Measurements from ENCODE around the gene NR6A1.

NR6A1 gene

DNA sequence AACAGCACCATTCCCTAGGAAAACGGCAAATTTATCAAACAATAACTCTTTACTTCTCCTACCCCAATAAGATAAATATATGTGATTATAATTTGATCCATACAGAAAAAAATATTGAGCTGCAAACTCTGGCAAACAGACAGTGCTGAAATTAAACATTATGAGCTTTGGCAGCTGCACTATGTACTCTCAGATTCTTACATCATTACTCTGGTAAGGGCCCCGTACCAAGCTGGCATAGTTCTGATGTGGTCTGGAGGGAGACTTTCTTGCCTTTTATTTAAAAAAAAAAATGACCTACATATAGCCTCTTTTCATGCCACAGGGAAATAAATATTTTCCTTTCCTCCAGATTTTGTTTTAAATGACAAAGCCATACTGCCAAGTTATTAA, 95.0 kb downstream of the NR6A1 start:
- H3K36me3 ChIP-seq (ENCODE audit: control insufficient read depth, low read length), result peaks cover 30% of the 10 kb centered on the region
- no peak overlapping the region for H3K4me2 ChIP-seq (ENCODE audit: low read length)
- H3K79me2 ChIP-seq (ENCODE audit: control insufficient read depth, low read length), result peaks cover 54% of the 10 kb centered on the region
- no peaks in the 10 kb centered on the region for H3F3A ChIP-seq (ENCODE audit: control insufficient read depth, insufficient read depth)
- no peaks in the 10 kb centered on the region for H3K27me3 ChIP-seq (ENCODE audit: control insufficient read depth, low read length)
- no peaks in the 10 kb centered on the region; the same call in 1 of the 2 replicates for H4K20me1 ChIP-seq (ENCODE audit: control insufficient read depth, insufficient read depth, low read depth, low read length)
- no peak overlapping the region for H3K4me3 ChIP-seq (ENCODE audit: low read length)
- H3K9me2 ChIP-seq (replicated peaks; ENCODE audit: control insufficient read depth, low read length), result no peaks in the 10 kb centered on the region
- H3K4me1 ChIP-seq (ENCODE audit: control insufficient read depth, low read length), result peaks cover 27% of the 10 kb centered on the region
- no peak overlapping the region for H3K27ac ChIP-seq (ENCODE audit: low read depth, low read length)
- TF ChIP-seq, protein P1, sequence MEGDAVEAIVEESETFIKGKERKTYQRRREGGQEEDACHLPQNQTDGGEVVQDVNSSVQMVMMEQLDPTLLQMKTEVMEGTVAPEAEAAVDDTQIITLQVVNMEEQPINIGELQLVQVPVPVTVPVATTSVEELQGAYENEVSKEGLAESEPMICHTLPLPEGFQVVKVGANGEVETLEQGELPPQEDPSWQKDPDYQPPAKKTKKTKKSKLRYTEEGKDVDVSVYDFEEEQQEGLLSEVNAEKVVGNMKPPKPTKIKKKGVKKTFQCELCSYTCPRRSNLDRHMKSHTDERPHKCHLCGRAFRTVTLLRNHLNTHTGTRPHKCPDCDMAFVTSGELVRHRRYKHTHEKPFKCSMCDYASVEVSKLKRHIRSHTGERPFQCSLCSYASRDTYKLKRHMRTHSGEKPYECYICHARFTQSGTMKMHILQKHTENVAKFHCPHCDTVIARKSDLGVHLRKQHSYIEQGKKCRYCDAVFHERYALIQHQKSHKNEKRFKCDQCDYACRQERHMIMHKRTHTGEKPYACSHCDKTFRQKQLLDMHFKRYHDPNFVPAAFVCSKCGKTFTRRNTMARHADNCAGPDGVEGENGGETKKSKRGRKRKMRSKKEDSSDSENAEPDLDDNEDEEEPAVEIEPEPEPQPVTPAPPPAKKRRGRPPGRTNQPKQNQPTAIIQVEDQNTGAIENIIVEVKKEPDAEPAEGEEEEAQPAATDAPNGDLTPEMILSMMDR (IDR thresholded peaks at IDR 0.05; ENCODE audit: low read depth, low read length, poor library complexity, severe bottlenecking), result no peak
- no peak for TF ChIP-seq EZH2phosphoT487 (IDR thresholded peaks at IDR 0.05; ENCODE audit: borderline replicate concordance, low read length)
- no peaks in the 10 kb centered on the region for H3K9me3 ChIP-seq (ENCODE audit: control insufficient read depth, insufficient read depth, low read length)

DNA sequence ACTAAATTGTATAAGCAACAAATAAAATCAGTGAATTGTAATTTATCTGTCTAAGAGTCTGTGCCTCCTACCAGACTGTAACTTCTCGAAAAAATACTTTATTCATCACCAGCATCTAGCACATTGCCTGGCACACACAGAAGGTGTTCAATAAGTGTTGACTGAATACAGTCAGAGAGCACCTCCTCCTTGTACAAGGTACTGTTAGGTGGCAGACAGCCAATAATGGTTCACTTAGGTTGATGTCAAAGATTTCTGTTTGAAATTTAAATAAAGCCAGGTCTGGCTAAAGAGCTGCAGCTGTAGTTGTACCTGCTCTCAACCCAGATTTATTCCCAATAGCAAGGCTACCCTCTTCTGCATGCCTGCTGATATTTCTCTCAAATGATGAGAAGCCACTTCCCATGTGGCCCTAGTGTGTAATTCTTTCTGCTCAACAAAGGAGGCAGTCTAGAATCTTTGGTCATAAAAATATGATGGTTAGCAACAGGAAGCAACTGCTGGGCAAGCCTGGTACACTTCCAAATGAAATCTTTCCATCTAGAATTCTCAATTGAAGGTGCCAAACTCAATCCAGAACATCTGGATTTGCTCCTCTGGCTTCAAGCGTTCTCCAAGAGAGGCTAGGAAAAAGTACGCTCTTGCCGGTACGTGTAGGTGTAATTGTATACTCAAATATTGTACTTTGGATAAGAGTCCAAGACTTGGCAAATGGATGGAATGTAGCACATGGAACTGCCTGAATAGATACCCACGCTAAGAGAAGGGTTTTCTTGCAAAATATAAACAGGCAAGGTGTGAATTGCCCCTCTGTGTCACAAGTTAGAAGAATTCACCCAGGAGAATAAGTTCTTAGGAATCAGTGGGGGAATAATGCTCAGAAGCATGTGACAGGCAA, 95.6 kb downstream of the NR6A1 start:
- Histone ChIP-seq H3K4me2 (ENCODE audit: low read length) (no peak overlapping the region), H3K27me3 (ENCODE audit: control insufficient read depth, low read length) (no peaks in the 10 kb centered on the region), H4K20me1 (ENCODE audit: control insufficient read depth, insufficient read depth, low read depth, low read length) (no peaks in the 10 kb centered on the region; the same call in 1 of the 2 replicates), H3K4me1 (ENCODE audit: control insufficient read depth, low read length) (peaks cover 27% of the 10 kb centered on the region), H3K9me3 (ENCODE audit: control insufficient read depth, insufficient read depth, low read length) (no peaks in the 10 kb centered on the region), H3K27ac (ENCODE audit: low read depth, low read length) (no peak overlapping the region), H3K4me3 (ENCODE audit: low read length) (no peak overlapping the region), H3K79me2 (ENCODE audit: control insufficient read depth, low read length) (peaks cover 58% of the 10 kb centered on the region), H3F3A (ENCODE audit: control insufficient read depth, insufficient read depth) (no peaks in the 10 kb centered on the region), H3K9me2 (replicated peaks; ENCODE audit: control insufficient read depth, low read length) (no peaks in the 10 kb centered on the region), H3K36me3 (ENCODE audit: control insufficient read depth, low read length) (peaks cover 30% of the 10 kb centered on the region)
- TF ChIP-seq, protein P1 (IDR thresholded peaks at IDR 0.05; ENCODE audit: low read depth, low read length, poor library complexity, severe bottlenecking), result no peak
- no peak for TF ChIP-seq EZH2phosphoT487 (IDR thresholded peaks at IDR 0.05; ENCODE audit: borderline replicate concordance, low read length)

DNA sequence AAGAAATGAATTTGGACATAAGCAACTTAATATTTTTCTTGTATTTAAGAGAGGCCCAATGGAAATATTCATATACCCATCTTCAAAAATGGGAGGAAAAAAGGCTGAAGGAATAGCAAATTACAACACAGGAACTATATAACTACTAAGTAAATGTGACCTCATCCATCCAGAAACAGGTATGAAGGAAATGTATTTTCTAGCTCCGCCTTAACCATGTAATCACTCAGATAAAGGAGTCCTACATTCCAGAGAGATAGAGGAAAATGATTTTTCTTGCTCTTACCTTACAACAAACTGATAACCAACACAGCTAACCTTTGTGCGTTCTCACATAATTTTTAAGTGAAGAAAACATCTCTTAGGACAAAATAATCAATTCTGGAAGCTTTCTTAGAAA, 96.5 kb downstream of the NR6A1 start:
- Histone ChIP-seq H4K20me1 (ENCODE audit: control insufficient read depth, insufficient read depth, low read depth, low read length) (no peaks in the 10 kb centered on the region; the same call in 1 of the 2 replicates), H3K4me2 (ENCODE audit: low read length) (no peak overlapping the region), H3K9me2 (replicated peaks; ENCODE audit: control insufficient read depth, low read length) (no peaks in the 10 kb centered on the region), H3K27ac (ENCODE audit: low read depth, low read length) (no peak overlapping the region), H3K36me3 (ENCODE audit: control insufficient read depth, low read length) (peaks cover 30% of the 10 kb centered on the region), H3K9me3 (ENCODE audit: control insufficient read depth, insufficient read depth, low read length) (no peaks in the 10 kb centered on the region), H3K4me1 (ENCODE audit: control insufficient read depth, low read length) (peaks cover 27% of the 10 kb centered on the region), H3K79me2 (ENCODE audit: control insufficient read depth, low read length) (peaks cover 65% of the 10 kb centered on the region), H3K4me3 (ENCODE audit: low read length) (no peak overlapping the region), H3F3A (ENCODE audit: control insufficient read depth, insufficient read depth) (no peaks in the 10 kb centered on the region), H3K27me3 (ENCODE audit: control insufficient read depth, low read length) (no peaks in the 10 kb centered on the region)
- no peak for TF ChIP-seq EZH2phosphoT487 (IDR thresholded peaks at IDR 0.05; ENCODE audit: borderline replicate concordance, low read length)
- TF ChIP-seq, protein P1 (IDR thresholded peaks at IDR 0.05; ENCODE audit: low read depth, low read length, poor library complexity, severe bottlenecking), result no peak
